NK-92 (cell line): ENCODE data around the gene WIPF3.

Experiments used
- DNase-seq: peaks from one replicate; lab custom pipeline; 2025; ENCODE audit not compliant: unreplicated experiment; lab: John Stamatoyannopoulos, UW

Gene WIPF3

GRCh38 chr7:29906200-29907022 lies 100.1 kb downstream of the WIPF3 start:
- DNase-seq: no peak

GRCh38 chr7:29914180-29914579 lies 107.9 kb downstream of the WIPF3 start:
- DNase-seq: no peak

- DNase-seq: no peak
Measured at GRCh38 chr7:29915481-29916215, 109.3 kb downstream of the WIPF3 start.

GRCh38 chr7:29917641-29918040 lies 111.3 kb downstream of the WIPF3 start:
- no peak for DNase-seq

GRCh38 chr7:29918850-29919249 lies 112.5 kb downstream of the WIPF3 start:
- DNase-seq: no peak

GRCh38 chr7:29919790-29920189 lies 113.5 kb downstream of the WIPF3 start:
- no peak for DNase-seq

GRCh38 chr7:29920491-29920890 lies 114.2 kb downstream of the WIPF3 start:
- no peak for DNase-seq

- no peak for DNase-seq
Measured at GRCh38 chr7:29921404-29922010, 115.2 kb downstream of the WIPF3 start.

- DNase-seq: no peak
Measured at GRCh38 chr7:29922921-29923700, 116.8 kb downstream of the WIPF3 start.

- no peak for DNase-seq
Measured at GRCh38 chr7:29924006-29924405, 117.7 kb downstream of the WIPF3 start.

- DNase-seq: no peak
Measured at GRCh38 chr7:29924684-29925083, 118.4 kb downstream of the WIPF3 start.

- DNase-seq: no peak
Measured at GRCh38 chr7:29926216-29926615, 119.9 kb downstream of the WIPF3 start.

GRCh38 chr7:29926741-29927140 lies 120.4 kb downstream of the WIPF3 start:
- no peak for DNase-seq

GRCh38 chr7:29929018-29929807 lies 122.9 kb downstream of the WIPF3 start:
- no peak for DNase-seq

GRCh38 chr7:29935111-29935510 lies 128.8 kb downstream of the WIPF3 start:
- DNase-seq: no peak

GRCh38 chr7:29937132-29937531 lies 130.8 kb downstream of the WIPF3 start:
- no peak for DNase-seq

- DNase-seq: no peak
Measured at GRCh38 chr7:29940199-29940598, 133.9 kb downstream of the WIPF3 start.

GRCh38 chr7:29945259-29945809 lies 139.0 kb downstream of the WIPF3 start:
- DNase-seq: no peak

GRCh38 chr7:29946428-29947186 lies 140.3 kb downstream of the WIPF3 start:
- DNase-seq: no peak
